Endothelial cell of umbilical vein (primary cell): Measurements from ENCODE around the gene CERS6. TPM values are rescaled to one million over a fixed set of nuclear protein-coding genes. Genes with fewer than 3 reads are reported as not detected.

Experiments used
- BruUV-seq: library from RNA; stranded (reverse); fragments of 400-500 nt; replicated peaks from 2 replicates; lab custom pipeline; 2021; lab: Mats Ljungman, UMichigan
- CTCF ChIA-PET: fragments of 300-600, 350-600 bp; sonication (Branson Sonifier 250); formaldehyde crosslinking; loops from one replicate; lab custom pipeline; 2021; ENCODE audit warnings: antibody characterized with exemption, inconsistent platforms; lab: Charles Lee
- POLR2A ChIA-PET: fragments of 300-600, 350-600 bp; sonication (Branson Sonifier 250); formaldehyde crosslinking; loops from one replicate; lab custom pipeline; 2021; ENCODE audit warnings: antibody characterized with exemption, inconsistent platforms; lab: Charles Lee
- DNase-seq: peaks from one replicate; pipeline ENCODE4 v3.0.0-alpha.2; 2011; ENCODE audit warnings: low read depth, low spot score
- FAIRE-seq: peaks from 2 replicates; lab custom pipeline; 2011; peaks lifted over from hg19 to GRCh38; lab: Jason Lieb, UNC
- H2AFZ ChIP-seq: 2 replicates; pipeline ENCODE4 v1.6.0; 2012; ENCODE audit warnings: low read depth, low read length, control low read depth, inconsistent platforms
- H3K27ac ChIP-seq: 2 replicates; pipeline ENCODE4 v1.5.1; 2011; ENCODE audit warnings: low read depth, mild to moderate bottlenecking, control low read depth, low read length, moderate library complexity; ENCODE audit not compliant: insufficient read depth
- H3K27me3 ChIP-seq, 2 experiments: 2 replicates each; pipeline versions ENCODE4 v1.6.0 to v1.6.1; 2011; ENCODE audit warnings: low read length in 2 of 2, mixed read lengths in 1 of 2; ENCODE audit not compliant: control insufficient read depth in 2 of 2, insufficient read depth in 2 of 2
- H3K36me3 ChIP-seq, 2 experiments: 2 replicates in 1 of 2; 3 replicates in 1 of 2; pipeline ENCODE4 v1.5.1; 2011; ENCODE audit warnings: low read length in 2 of 2, mild to moderate bottlenecking in 1 of 2, moderate library complexity in 1 of 2; ENCODE audit not compliant: control insufficient read depth in 2 of 2, insufficient read depth in 2 of 2; ENCODE audit errors: extremely low read depth in 1 of 2
- H3K4me1 ChIP-seq: 3 replicates; pipeline ENCODE4 v1.5.1; 2011; ENCODE audit warnings: mild to moderate bottlenecking, low read length; ENCODE audit not compliant: control insufficient read depth, insufficient read depth; ENCODE audit errors: extremely low read depth
- H3K4me2 ChIP-seq: 2 replicates; pipeline ENCODE4 v1.6.1; 2011; ENCODE audit warnings: low read length, control low read depth, mixed read lengths; ENCODE audit not compliant: insufficient read depth
- H3K4me3 ChIP-seq, 3 experiments: fragments of 200-600 bp in 1 of 3; sonication (generic), shearing (Covaris generic) in 1 of 3; replicated peaks in 1 of 3; 2 replicates each; pipeline ENCODE4 v1.5.1; 2011 to 2016; ENCODE audit warnings: control low read depth in 3 of 3, low read length in 3 of 3, mild to moderate bottlenecking in 2 of 3, inconsistent platforms in 1 of 3, low read depth in 1 of 3, moderate library complexity in 1 of 3; ENCODE audit not compliant: insufficient read depth in 1 of 3
- H3K79me2 ChIP-seq: 2 replicates; pipeline ENCODE4 v1.6.0; 2012; ENCODE audit warnings: low read length, inconsistent platforms; ENCODE audit not compliant: control insufficient read depth, insufficient read depth
- H3K9ac ChIP-seq: replicated peaks from 2 replicates; pipeline ENCODE3; 2011; ENCODE audit warnings: low read length, control low read depth; ENCODE audit not compliant: insufficient read depth; ENCODE audit errors: extremely low read depth
- H3K9me1 ChIP-seq: replicated peaks from 3 replicates; pipeline ENCODE4 v1.6.0; 2011; ENCODE audit warnings: mild to moderate bottlenecking, low read length; ENCODE audit not compliant: control insufficient read depth, insufficient read depth; ENCODE audit errors: extremely low read depth
- H3K9me3 ChIP-seq: replicated peaks from 2 replicates; pipeline ENCODE4 v1.5.1; 2012; ENCODE audit warnings: low read length, inconsistent platforms; ENCODE audit not compliant: control insufficient read depth, insufficient read depth
- H4K20me1 ChIP-seq: replicated peaks from 2 replicates; pipeline ENCODE3; 2011; ENCODE audit warnings: mild to moderate bottlenecking, low read length; ENCODE audit not compliant: control insufficient read depth, insufficient read depth; ENCODE audit errors: extremely low read depth
- EZH2 ChIP-seq: IDR thresholded peaks from 2 replicates; pipeline ENCODE4 v1.6.1; 2012; ENCODE audit warnings: borderline replicate concordance, low read depth, mild to moderate bottlenecking, moderate library complexity, low read length, inconsistent platforms; ENCODE audit not compliant: severe bottlenecking
- FOS ChIP-seq: IDR thresholded peaks from 2 replicates; pipeline ENCODE4 v1.6.1; 2011; ENCODE audit warnings: mild to moderate bottlenecking, low read length, moderate library complexity, borderline replicate concordance; ENCODE audit not compliant: insufficient read depth
- GATA2 ChIP-seq: IDR thresholded peaks from 2 replicates; pipeline ENCODE4 v1.7.0; 2011; ENCODE audit warnings: low read depth, mild to moderate bottlenecking, moderate library complexity, mixed read lengths, low read length; ENCODE audit not compliant: insufficient read length, insufficient read depth
- JUN ChIP-seq: IDR thresholded peaks from 2 replicates; pipeline ENCODE4 v1.6.1; 2011; ENCODE audit warnings: borderline replicate concordance, low read depth; ENCODE audit not compliant: insufficient read length, insufficient read depth
- MYC ChIP-seq: IDR thresholded peaks from one replicate; pipeline ENCODE4 v1.6.1; 2011; ENCODE audit warnings: mild to moderate bottlenecking, low read depth, low read length
- POLR2A ChIP-seq: IDR thresholded peaks from 2 replicates; pipeline ENCODE4 v1.6.1; 2012; ENCODE audit warnings: low read depth, mild to moderate bottlenecking, control low read depth, low read length
- POLR2AphosphoS5 ChIP-seq: IDR thresholded peaks from 2 replicates; pipeline ENCODE4 v1.6.1; 2012; ENCODE audit warnings: low read depth, mild to moderate bottlenecking, control low read depth, low read length, moderate library complexity; ENCODE audit not compliant: insufficient read depth
- dilution Hi-C: fragments of 300-500 bp; cut with MboI; formaldehyde crosslinking; loops from one replicate; pipeline ENCODE4 v1.15.0; 2019; ENCODE audit warnings: low sequenced_read_pairs; ENCODE audit not compliant: extremely low pct_ligation_motif_present
- intact Hi-C: fragments of 100-400 bp; cut with micrococcal nuclease; formaldehyde crosslinking; loops from one replicate; pipeline ENCODE4 v1.10.0; 2022
- polyA plus RNA-seq, 4 experiments: library from polyadenylated mRNA; depleted of rRNA in 3 of 4; stranded (reverse) in 3 of 4; unstranded in 1 of 4; fragments of >200 nt; gene quantifications; 2 replicates each; pipeline versions ENCODE4 v1.2.1 to v1.2.3, GENCODE V29; 2011 to 2012; ENCODE audit warnings: missing spikeins in 1 of 4
- total RNA-seq: library from RNA; stranded (reverse); gene quantifications from 2 replicates; pipeline ENCODE4 v1.2.3, GENCODE V29; 2021
- TF ChIP-seq, protein P1 (sequence below): IDR thresholded peaks from 2 replicates; pipeline ENCODE4 v1.6.1; 2011; ENCODE audit not compliant: insufficient read depth, insufficient read length
- TF ChIP-seq, protein P2 (sequence below), 2 donors: IDR thresholded peaks; 1 replicate in 1 of 2; 2 replicates in 1 of 2; pipeline ENCODE4 v1.5.1; 2011; ENCODE audit warnings: low read length in 2 of 2, mild to moderate bottlenecking in 2 of 2, moderate library complexity in 2 of 2, control low read depth in 1 of 2, inconsistent platforms in 1 of 2, low read depth in 1 of 2; ENCODE audit not compliant: insufficient read depth in 1 of 2; ENCODE audit errors: extremely low read depth in 1 of 2

Gene CERS6
- total and polyA plus RNA-seq, 2 donors (not counting 3 experiments of a cell fraction or from before 2014, with no cell fraction given), result 2.7 to 11.7 TPM

DNA sequence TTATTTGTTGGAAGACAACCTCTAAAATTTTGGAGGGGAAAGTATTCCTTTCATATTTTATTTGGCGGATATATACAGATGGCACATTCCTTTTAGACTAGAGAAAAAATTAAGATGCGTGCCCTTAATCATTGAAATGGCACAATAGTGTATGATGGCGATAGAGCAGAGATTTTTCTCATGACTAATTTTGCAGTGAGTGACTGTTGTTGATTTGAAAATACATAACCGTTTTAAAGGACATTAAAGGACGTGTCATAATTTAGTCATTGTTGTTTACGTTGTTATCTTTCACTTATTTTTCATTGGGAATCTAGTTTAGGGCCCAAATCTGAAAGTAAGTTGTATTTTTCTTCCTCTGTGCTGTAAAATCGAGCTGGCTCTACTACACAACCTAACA lies 61.7 kb downstream of the CERS6 start:
- CTCF ChIA-PET, result interaction anchor here (1.0 kb wide), 1 partner anchor 9 kb away, joined by 3 read pairs; no protein-coding TSS in a partner anchor
- no peaks in the 10 kb centered on the region for H3K27me3 ChIP-seq
- no peaks in the 10 kb centered on the region for H3K36me3 ChIP-seq
- no peaks in the 10 kb centered on the region for H3K79me2 ChIP-seq
- no peak overlapping the region for H2AFZ ChIP-seq
- intact Hi-C loops (no loop called here), dilution Hi-C loops (no loop called here)
- no peaks in the 10 kb centered on the region for H4K20me1 ChIP-seq
- H3K4me3 ChIP-seq, result no peak overlapping the region
- DNase-seq (no peak), FAIRE-seq (peak; percentile 18)
- no peaks in the 10 kb centered on the region for H3K4me1 ChIP-seq
- TF ChIP-seq POLR2AphosphoS5, result no peak
- TF ChIP-seq GATA2, result no peak
- TF ChIP-seq, protein P1, sequence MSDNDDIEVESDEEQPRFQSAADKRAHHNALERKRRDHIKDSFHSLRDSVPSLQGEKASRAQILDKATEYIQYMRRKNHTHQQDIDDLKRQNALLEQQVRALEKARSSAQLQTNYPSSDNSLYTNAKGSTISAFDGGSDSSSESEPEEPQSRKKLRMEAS, result no peak
- TF ChIP-seq POLR2A, result no peak
- no peak for TF ChIP-seq JUN
- no peak for TF ChIP-seq MYC
- no peak for TF ChIP-seq EZH2
- TF ChIP-seq, protein P2, sequence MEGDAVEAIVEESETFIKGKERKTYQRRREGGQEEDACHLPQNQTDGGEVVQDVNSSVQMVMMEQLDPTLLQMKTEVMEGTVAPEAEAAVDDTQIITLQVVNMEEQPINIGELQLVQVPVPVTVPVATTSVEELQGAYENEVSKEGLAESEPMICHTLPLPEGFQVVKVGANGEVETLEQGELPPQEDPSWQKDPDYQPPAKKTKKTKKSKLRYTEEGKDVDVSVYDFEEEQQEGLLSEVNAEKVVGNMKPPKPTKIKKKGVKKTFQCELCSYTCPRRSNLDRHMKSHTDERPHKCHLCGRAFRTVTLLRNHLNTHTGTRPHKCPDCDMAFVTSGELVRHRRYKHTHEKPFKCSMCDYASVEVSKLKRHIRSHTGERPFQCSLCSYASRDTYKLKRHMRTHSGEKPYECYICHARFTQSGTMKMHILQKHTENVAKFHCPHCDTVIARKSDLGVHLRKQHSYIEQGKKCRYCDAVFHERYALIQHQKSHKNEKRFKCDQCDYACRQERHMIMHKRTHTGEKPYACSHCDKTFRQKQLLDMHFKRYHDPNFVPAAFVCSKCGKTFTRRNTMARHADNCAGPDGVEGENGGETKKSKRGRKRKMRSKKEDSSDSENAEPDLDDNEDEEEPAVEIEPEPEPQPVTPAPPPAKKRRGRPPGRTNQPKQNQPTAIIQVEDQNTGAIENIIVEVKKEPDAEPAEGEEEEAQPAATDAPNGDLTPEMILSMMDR (IDR thresholded peaks at IDR 0.05; ENCODE audit: extremely low read depth in 1 of 2, insufficient read depth in 1 of 2, low read depth in 1 of 2, low read length in 2 of 2), result no peak
- no peak for TF ChIP-seq FOS
- H3K9me1 ChIP-seq, result no peaks in the 10 kb centered on the region
- BruUV-seq, result no TSS peak
- H3K27ac ChIP-seq, result no peak overlapping the region
- H3K9me3 ChIP-seq, result no peaks in the 10 kb centered on the region
- POLR2A ChIA-PET, result no interaction called here
- H3K9ac ChIP-seq, result no peak overlapping the region
- no peak overlapping the region for H3K4me2 ChIP-seq
